Stimulated activated CD4-positive, alpha-beta T cell treated with anti-CD3 and anti-CD28 coated beads, TNF-alpha, amount 100 ng/mL, for 1 hour (primary cell): Measurements from ENCODE around the gene FMNL2.

Experiments used
- DNase-seq, 3 donors: peaks; one replicate each; pipeline ENCODE4 v3.0.0-alpha.2; 2020; ENCODE audit warnings: low read depth in 3 of 3, low spot score in 1 of 3

Gene FMNL2

GRCh38 chr2:152549423-152549822, 214.4 kb downstream of the FMNL2 start:
- DNase-seq: no peak

- no peak for DNase-seq
These were observed 215.4 kb downstream of the FMNL2 start for GRCh38 chr2:152550386-152550785.

- DNase-seq: no peak
These were observed 217.9 kb downstream of the FMNL2 start for GRCh38 chr2:152552888-152553287.

GRCh38 chr2:152553518-152553917, 218.5 kb downstream of the FMNL2 start:
- DNase-seq: no peak

- DNase-seq: no peak
These were observed 220.1 kb downstream of the FMNL2 start for GRCh38 chr2:152555048-152555447.

- DNase-seq: no peak
These were observed 221.5 kb downstream of the FMNL2 start for GRCh38 chr2:152556506-152556905.

GRCh38 chr2:152557273-152557888, 222.4 kb downstream of the FMNL2 start:
- no peak for DNase-seq

- no peak for DNase-seq
These were observed 223.4 kb downstream of the FMNL2 start for GRCh38 chr2:152558158-152558984.

GRCh38 chr2:152559008-152559407, 224.0 kb downstream of the FMNL2 start:
- no peak for DNase-seq

GRCh38 chr2:152560166-152560565, 225.2 kb downstream of the FMNL2 start:
- DNase-seq: no peak

GRCh38 chr2:152560873-152561595, 226.1 kb downstream of the FMNL2 start:
- no peak for DNase-seq

GRCh38 chr2:152562198-152562884, 227.4 kb downstream of the FMNL2 start:
- no peak for DNase-seq

GRCh38 chr2:152563764-152564163, 228.8 kb downstream of the FMNL2 start:
- DNase-seq: no peak

- no peak for DNase-seq
These were observed 230.0 kb downstream of the FMNL2 start for GRCh38 chr2:152564754-152565551.

GRCh38 chr2:152565884-152566727, 231.1 kb downstream of the FMNL2 start:
- no peak for DNase-seq

GRCh38 chr2:152566728-152567069, 231.7 kb downstream of the FMNL2 start:
- DNase-seq: no peak

GRCh38 chr2:152568531-152568930, 233.6 kb downstream of the FMNL2 start:
- no peak for DNase-seq

- DNase-seq: no peak
These were observed 234.2 kb downstream of the FMNL2 start for GRCh38 chr2:152569186-152569585.

GRCh38 chr2:152571048-152571766, 236.2 kb downstream of the FMNL2 start:
- no peak for DNase-seq
